ENCODE data around the gene EIF1.

DNA sequence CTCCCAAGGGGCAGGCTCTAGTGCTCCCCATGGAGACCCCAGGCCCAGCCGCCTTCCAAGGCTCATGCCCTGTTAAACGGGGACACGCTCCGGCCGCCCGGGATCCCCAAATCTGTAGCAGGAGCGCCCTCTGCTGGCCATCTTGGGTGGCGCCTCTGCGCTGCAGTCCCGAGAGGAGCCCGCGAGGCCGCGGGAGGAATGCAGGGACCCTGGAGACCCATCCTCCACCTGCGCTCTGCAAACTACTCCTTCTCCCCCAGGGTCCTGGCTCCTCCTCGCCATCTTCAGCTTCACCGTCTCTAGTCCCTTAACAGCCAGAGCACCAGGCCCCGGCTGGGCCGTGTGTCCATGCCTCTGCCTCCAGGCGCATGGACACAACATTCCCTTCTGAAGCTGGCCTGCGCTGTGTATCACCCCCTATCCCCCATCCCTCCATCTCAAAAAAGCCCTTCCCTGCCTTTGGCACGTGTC, 40.7 kb upstream of the EIF1 start:
- peak; percentile 88 to 96 (median 93) for TF ChIP-seq CTCF (IDR thresholded peaks at IDR 0.05)
- no peak for TF ChIP-seq EP300 (IDR thresholded peaks at IDR 0.05)
- TF ChIP-seq POLR2A (IDR thresholded peaks at IDR 0.05): no peak
